ENCODE measurements around the gene MUCL3.

DNA sequence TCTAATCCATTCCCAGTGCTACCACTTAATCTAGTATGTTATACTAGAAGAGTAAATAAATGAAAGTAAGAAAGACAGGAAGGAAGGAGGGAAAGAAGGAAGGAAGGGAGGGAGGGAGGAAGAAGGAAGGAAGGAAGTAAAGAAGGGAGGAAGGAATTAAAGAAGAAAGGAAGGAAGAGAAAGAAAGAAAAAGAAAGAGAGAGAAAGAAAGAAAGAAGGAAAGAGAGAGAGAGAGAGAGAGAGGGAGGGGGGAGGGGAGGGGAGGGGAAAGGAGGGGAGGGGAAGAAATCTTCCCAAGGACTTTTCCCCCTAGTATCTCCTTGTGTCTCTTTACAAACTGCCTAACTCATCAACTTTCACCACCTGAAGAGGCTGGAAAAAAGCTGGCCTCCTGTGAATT lies 21.9 kb downstream of the MUCL3 start:
- TF ChIP-seq, protein P1, sequence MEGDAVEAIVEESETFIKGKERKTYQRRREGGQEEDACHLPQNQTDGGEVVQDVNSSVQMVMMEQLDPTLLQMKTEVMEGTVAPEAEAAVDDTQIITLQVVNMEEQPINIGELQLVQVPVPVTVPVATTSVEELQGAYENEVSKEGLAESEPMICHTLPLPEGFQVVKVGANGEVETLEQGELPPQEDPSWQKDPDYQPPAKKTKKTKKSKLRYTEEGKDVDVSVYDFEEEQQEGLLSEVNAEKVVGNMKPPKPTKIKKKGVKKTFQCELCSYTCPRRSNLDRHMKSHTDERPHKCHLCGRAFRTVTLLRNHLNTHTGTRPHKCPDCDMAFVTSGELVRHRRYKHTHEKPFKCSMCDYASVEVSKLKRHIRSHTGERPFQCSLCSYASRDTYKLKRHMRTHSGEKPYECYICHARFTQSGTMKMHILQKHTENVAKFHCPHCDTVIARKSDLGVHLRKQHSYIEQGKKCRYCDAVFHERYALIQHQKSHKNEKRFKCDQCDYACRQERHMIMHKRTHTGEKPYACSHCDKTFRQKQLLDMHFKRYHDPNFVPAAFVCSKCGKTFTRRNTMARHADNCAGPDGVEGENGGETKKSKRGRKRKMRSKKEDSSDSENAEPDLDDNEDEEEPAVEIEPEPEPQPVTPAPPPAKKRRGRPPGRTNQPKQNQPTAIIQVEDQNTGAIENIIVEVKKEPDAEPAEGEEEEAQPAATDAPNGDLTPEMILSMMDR (IDR thresholded peaks at IDR 0.05) = no peak
- no peak for TF ChIP-seq POLR2A (IDR thresholded peaks at IDR 0.05)

Measured in lower leg skin (tissue), 3 donors.